HG03039 (cell line): ENCODE data around the gene CAMK2B.

Experiments used
- ATAC-seq: cut with Tn5 transposase; IDR thresholded peaks from one replicate; pipeline ENCODE4 v1.9.1; 2021; ENCODE audit warnings: mild to moderate bottlenecking, moderate library complexity; ENCODE audit not compliant: unreplicated experiment

Gene CAMK2B

GRCh38 chr7:44287488-44288380 lies 37.7 kb downstream of the CAMK2B start:
- no peak for ATAC-seq

- no peak for ATAC-seq
Observed at GRCh38 chr7:44286618-44287487, 38.5 kb downstream of the CAMK2B start.

- no peak for ATAC-seq
Observed at GRCh38 chr7:44286182-44286617, 39.2 kb downstream of the CAMK2B start.

GRCh38 chr7:44285561-44285960 lies 39.8 kb downstream of the CAMK2B start:
- ATAC-seq = no peak

- ATAC-seq = no peak
Observed at GRCh38 chr7:44284881-44285541, 40.4 kb downstream of the CAMK2B start.

- ATAC-seq = no peak
Observed at GRCh38 chr7:44284216-44284615, 41.2 kb downstream of the CAMK2B start.

GRCh38 chr7:44283381-44284211 lies 41.8 kb downstream of the CAMK2B start:
- no peak for ATAC-seq

- no peak for ATAC-seq
Observed at GRCh38 chr7:44282601-44283171, 42.7 kb downstream of the CAMK2B start.

GRCh38 chr7:44281811-44282600 lies 43.4 kb downstream of the CAMK2B start:
- ATAC-seq = no peak

GRCh38 chr7:44280993-44281721 lies 44.2 kb downstream of the CAMK2B start:
- ATAC-seq = no peak

GRCh38 chr7:44280636-44280992 lies 44.8 kb downstream of the CAMK2B start:
- ATAC-seq = no peak

GRCh38 chr7:44279731-44280505 lies 45.5 kb downstream of the CAMK2B start:
- no peak for ATAC-seq

- ATAC-seq = no peak
Observed at GRCh38 chr7:44279286-44279685, 46.1 kb downstream of the CAMK2B start.

- no peak for ATAC-seq
Observed at GRCh38 chr7:44278451-44279161, 46.8 kb downstream of the CAMK2B start.

GRCh38 chr7:44277851-44278250 lies 47.5 kb downstream of the CAMK2B start:
- no peak for ATAC-seq

- no peak for ATAC-seq
Observed at GRCh38 chr7:44277391-44277790, 48.0 kb downstream of the CAMK2B start.

- ATAC-seq = no peak
Observed at GRCh38 chr7:44276571-44277221, 48.7 kb downstream of the CAMK2B start.
